MCF 10A (cell line): ENCODE results near the gene POU3F1. TPM values are rescaled to one million over a fixed set of nuclear protein-coding genes. Genes with fewer than 3 reads are reported as not detected.
A peak's percentile ranks its signal among the peaks of the same experiment; 100 is the strongest.

ENCODE experiments used
- BruUV-seq: library from RNA; stranded (reverse); fragments of 400-500 nt; replicated peaks from 2 replicates; lab custom pipeline; 2021; lab: Mats Ljungman, UMichigan
- CTCF ChIA-PET: fragments of 300-600 bp; sonication (Branson Sonifier 250); formaldehyde crosslinking; extraction: SDS; loops from one replicate; lab custom pipeline; 2021; ENCODE audit warnings: antibody characterized with exemption, inconsistent platforms; lab: Yijun Ruan, JAX
- POLR2A ChIA-PET: fragments of 300-600, 350-650 bp; sonication (Branson Sonifier 250); formaldehyde crosslinking; extraction: SDS; loops from one replicate; lab custom pipeline; 2020; ENCODE audit warnings: antibody characterized with exemption, inconsistent platforms; lab: Yijun Ruan, JAX
- DNase-seq: peaks from one replicate; pipeline ENCODE4 v3.0.0-alpha.2; 2018; ENCODE audit not compliant: unreplicated experiment
- H3K27ac Mint-ChIP-seq: one replicate; pipeline ENCODE4 v1.8.0; 2022; ENCODE audit warnings: mild to moderate bottlenecking, low read depth, mixed read lengths; ENCODE audit not compliant: unreplicated experiment
- H3K27me3 Mint-ChIP-seq: one replicate; pipeline ENCODE4 v1.8.0; 2022; ENCODE audit warnings: mixed read lengths; ENCODE audit not compliant: insufficient read depth, unreplicated experiment
- H3K36me3 Mint-ChIP-seq: one replicate; pipeline ENCODE4 v1.8.0; 2022; ENCODE audit warnings: mild to moderate bottlenecking, moderate library complexity, mixed read lengths; ENCODE audit not compliant: insufficient read depth, unreplicated experiment
- H3K4me1 Mint-ChIP-seq: one replicate; pipeline ENCODE4 v1.8.0; 2022; ENCODE audit warnings: mixed read lengths; ENCODE audit not compliant: insufficient read depth, unreplicated experiment
- H3K4me3 Mint-ChIP-seq: one replicate; pipeline ENCODE4 v1.8.0; 2022; ENCODE audit warnings: mild to moderate bottlenecking, moderate library complexity, mixed read lengths; ENCODE audit not compliant: unreplicated experiment
- H3K9me3 Mint-ChIP-seq: one replicate; pipeline ENCODE4 v1.8.0; 2022; ENCODE audit warnings: mixed read lengths; ENCODE audit not compliant: unreplicated experiment
- CTCF ChIP-seq: fragments of 200-600 bp; IDR thresholded peaks from one replicate; pipeline ENCODE4 v1.8.0; 2022; ENCODE audit warnings: antibody characterized with exemption, mild to moderate bottlenecking; ENCODE audit not compliant: unreplicated experiment
- intact Hi-C: fragments of 100-400 bp; cut with micrococcal nuclease; formaldehyde crosslinking; loops from 2 replicates; pipeline ENCODE4 v1.14.1; 2022
- total RNA-seq: library from RNA; stranded (reverse); gene quantifications from 2 replicates; pipeline ENCODE4 v1.2.3, GENCODE V29; 2022

POU3F1 gene
- total RNA-seq, 1 experiment from 2014 or later = 0.14 TPM

- CTCF ChIA-PET = interaction anchor here (0.9 to 1.1 kb wide), 2 partner anchors 37 to 988 kb away, joined by 3 to 4 read pairs; no protein-coding TSS in a partner anchor
- no peaks in the 10 kb centered on the region for H3K9me3 Mint-ChIP-seq
Observed at GRCh38 chr1:38052750-38053415, 6.3 kb upstream of the POU3F1 start.

GRCh38 chr1:38051079-38051543, 4.5 kb upstream of the POU3F1 start:
- Mint-ChIP-seq H3K4me3 (no peak overlapping the region), H3K9me3 (no peaks in the 10 kb centered on the region), H3K27ac (no peak overlapping the region), H3K4me1 (no peaks in the 10 kb centered on the region), H3K36me3 (no peaks in the 10 kb centered on the region), H3K27me3 (peaks cover 10% of the 10 kb centered on the region)
- TF ChIP-seq CTCF = no peak
- ChIA-PET POLR2A (no interaction called here), CTCF (interaction anchor here (0.5 kb wide), 1 partner anchor 79 kb away, joined by 3 read pairs; no protein-coding TSS in a partner anchor)
- no TSS peak for BruUV-seq
- DNase-seq = no peak
- intact Hi-C loops = no loop called here

More at GRCh38 chr1:38052750-38053415, 6.3 kb upstream of the POU3F1 start:
- POLR2A ChIA-PET = interaction anchor here (1.1 kb wide), 1 partner anchor 11 kb away, joined by 3 read pairs; no protein-coding TSS in a partner anchor
- Mint-ChIP-seq H3K4me1 (no peaks in the 10 kb centered on the region), H3K27me3 (peaks cover 10% of the 10 kb centered on the region), H3K4me3 (no peak overlapping the region), H3K36me3 (no peaks in the 10 kb centered on the region), H3K27ac (no peak overlapping the region)
- DNase-seq = peak; percentile 12
- no peak for TF ChIP-seq CTCF
- intact Hi-C loops = no loop called here
- BruUV-seq = no TSS peak

- Mint-ChIP-seq H3K4me3 (no peak overlapping the region), H3K27ac (no peak overlapping the region), H3K4me1 (no peaks in the 10 kb centered on the region), H3K9me3 (no peaks in the 10 kb centered on the region), H3K36me3 (no peaks in the 10 kb centered on the region), H3K27me3 (peaks cover 8% of the 10 kb centered on the region)
- TF ChIP-seq CTCF = no peak
- no peak for DNase-seq
- intact Hi-C loops = no loop called here
- BruUV-seq = no TSS peak
- ChIA-PET POLR2A (no interaction called here), CTCF (interaction anchor here (0.5 to 1.0 kb wide), 2 partner anchors 23 to 80 kb away, joined by 3 read pairs; no protein-coding TSS in a partner anchor)
Observed at GRCh38 chr1:38050397-38051078, 3.9 kb upstream of the POU3F1 start.
